ENCODE data around the gene PNPLA7.
A peak's percentile ranks its signal among the peaks of the same experiment; 100 is the strongest.

PNPLA7 gene

GRCh38 chr9:137432687-137433348 is 117.4 kb downstream of the PNPLA7 start:
- DNase-seq, result no peak

GRCh38 chr9:137431416-137431931 is 118.7 kb downstream of the PNPLA7 start:
- DNase-seq, result no peak

DNA sequence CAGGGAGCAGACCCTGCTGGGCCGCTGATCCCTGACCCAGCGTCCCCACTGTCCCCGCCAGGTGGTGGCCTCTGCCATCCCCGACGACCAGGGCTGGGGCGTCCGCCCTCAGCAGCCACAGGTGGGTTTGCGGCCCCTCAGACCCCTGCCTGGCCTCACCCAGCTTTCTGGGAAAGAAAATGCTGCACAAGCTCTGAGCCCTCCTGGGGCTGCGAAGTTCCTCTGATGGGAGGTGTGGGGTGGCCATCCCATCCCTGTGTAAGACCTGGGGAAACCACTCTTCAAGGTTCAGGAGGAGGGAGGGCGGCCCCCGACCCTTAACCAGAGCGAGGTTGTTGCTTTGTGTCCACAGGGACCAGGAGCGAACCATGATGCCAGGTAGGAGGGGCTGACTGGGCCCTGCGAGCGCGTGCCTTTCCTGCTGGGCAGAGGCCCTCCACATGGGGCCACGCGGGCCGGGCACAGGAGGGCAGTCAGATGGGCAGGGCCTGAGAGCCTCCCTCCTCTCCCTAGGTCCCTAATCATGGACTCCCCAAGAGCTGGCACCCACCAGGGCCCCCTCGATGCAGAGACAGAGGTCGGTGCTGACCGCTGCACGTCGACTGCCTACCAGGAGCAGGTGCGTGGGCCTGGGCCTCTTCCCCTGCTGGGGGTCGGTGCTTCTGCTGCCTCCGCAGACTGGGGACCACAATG is 119.3 kb downstream of the PNPLA7 start:
- no peak for DNase-seq

DNA sequence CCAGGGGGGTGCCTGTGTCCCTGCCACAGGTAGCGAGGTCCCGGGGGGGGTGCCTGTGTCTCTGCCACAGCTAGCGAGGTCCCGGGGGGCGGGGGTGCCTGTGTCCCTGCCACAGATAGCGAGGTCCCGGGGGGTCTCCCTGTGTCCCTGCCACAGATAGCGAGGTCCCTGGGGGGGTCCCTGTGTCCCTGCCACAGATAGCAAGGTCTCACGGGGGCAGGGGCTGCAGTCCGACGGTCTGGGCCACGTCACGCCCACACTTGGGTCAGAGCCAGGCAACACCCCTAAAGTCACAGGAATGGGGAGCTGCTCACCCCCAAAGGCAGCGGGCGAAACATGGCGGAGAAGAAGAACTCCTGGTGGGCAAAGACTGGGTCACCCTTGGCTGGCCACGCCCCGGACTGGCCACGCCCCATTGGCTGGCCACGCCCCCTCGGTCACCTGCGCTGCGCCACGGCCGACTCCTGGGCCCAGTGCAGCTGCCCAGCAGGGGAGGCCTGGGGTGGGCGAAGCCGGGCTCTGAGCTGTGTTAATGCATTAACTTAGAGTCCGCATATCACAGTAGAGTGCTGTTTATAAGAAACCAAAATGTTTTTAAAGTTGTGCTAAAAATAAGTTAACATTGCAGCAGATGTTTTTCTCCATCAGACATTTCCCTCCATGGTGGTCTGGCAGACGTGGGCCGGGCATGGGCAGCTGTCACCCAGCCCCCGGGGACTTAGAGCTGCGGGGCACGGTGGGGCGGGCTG is 120.1 kb downstream of the PNPLA7 start:
- no peak for DNase-seq

- no peak for DNase-seq
Observed at GRCh38 chr9:137429546-137429890, 120.7 kb downstream of the PNPLA7 start.

- no peak for DNase-seq
Observed at GRCh38 chr9:137428841-137429545, 121.2 kb downstream of the PNPLA7 start.

GRCh38 chr9:137428311-137428630 is 121.9 kb downstream of the PNPLA7 start:
- no peak for DNase-seq

- DNase-seq, result no peak
Observed at GRCh38 chr9:137427454-137428310, 122.5 kb downstream of the PNPLA7 start.

DNA sequence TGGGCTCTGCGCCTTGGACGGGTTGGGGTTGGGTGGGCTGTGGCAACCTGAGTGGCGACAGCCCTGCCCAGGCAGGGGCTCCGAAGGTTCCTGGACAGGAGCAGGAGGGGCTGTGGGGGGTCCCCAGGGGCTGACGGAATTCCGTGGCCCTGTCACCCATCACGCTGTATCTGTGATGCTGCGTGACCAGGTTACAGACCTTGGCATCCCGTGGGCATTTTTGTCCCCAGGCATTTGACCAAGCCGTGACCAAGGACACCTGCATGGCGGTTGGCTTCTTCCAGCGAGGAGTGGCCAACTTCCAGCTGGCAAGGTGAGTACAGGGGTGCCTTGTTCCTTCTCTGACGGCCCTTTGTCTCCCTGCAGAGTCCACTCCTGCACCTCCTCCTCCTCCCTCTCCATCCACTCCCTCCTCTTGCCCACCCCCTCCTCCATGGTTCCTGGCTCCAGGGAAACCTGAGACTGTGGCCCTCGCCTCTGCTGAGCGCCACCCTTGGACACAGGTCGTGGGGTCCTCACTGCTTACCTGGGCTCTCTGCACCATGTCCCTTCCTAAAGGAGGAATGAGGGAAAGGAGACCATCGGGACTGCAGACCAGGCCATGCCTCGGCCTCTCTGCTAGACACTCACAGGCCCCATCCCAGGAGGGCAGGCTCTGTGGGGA is 124.1 kb downstream of the PNPLA7 start:
- no peak for DNase-seq

GRCh38 chr9:137423514-137424291 is 126.5 kb downstream of the PNPLA7 start:
- peak; percentile 29 to 53 for DNase-seq

DNA sequence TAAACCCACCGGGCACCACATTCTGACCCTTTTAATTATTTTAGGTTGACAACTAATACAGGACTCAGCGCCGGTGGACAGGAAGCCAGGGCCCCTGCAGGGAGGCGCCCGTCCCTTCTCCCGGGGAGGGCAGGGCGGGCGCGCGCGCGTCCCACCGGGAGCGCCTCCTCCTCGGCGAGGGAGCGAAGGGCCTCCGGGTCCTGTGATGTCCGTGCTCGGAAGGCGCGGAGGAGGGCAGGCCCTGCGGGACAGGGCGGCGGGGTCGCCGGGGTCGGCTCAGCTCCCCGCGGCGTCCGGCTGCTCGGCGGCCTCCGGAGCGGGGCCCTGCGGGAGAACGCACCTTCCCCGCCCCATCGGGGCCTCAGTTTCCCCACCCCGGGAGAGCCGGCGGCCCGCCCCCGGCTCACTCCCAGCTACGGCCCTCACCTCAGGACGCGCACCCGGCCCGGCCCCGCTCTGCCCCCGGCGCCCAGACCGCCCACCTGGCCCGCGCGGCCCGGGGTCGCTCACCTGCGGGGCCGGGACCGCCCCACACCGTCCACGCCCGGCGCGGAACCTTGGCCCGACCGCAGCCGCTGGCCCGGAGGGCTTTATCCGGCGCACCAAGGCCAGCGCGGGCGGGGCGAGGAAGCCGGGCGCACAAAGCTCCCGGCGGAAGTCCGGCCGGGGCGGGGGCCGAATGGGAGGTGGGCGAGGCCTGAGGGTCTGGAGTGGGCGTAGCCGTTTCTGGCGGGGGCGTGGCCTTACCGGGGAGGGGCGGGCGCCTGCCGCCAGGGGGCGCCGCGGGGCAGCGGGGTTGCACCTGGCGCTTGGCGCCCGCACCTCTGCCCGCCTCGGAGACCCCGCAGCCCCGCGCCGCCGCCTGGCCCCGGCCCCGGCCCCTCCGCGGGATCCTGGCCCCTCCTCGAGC is 127.3 kb downstream of the PNPLA7 start, which contains the start of the genes EXD3 and NOXA1:
TSS of gene EXD3 (minus strand) at position 559 of the 910 bp plus-strand sequence. CDS start 27,805 bp downstream, outside the sequence.
TSS of gene NOXA1 (plus strand) at position 790 of the 910 bp plus-strand sequence. CDS start 137 bp downstream, outside the sequence.
- DNase-seq, result peak; percentile 95 to 96

DNA sequence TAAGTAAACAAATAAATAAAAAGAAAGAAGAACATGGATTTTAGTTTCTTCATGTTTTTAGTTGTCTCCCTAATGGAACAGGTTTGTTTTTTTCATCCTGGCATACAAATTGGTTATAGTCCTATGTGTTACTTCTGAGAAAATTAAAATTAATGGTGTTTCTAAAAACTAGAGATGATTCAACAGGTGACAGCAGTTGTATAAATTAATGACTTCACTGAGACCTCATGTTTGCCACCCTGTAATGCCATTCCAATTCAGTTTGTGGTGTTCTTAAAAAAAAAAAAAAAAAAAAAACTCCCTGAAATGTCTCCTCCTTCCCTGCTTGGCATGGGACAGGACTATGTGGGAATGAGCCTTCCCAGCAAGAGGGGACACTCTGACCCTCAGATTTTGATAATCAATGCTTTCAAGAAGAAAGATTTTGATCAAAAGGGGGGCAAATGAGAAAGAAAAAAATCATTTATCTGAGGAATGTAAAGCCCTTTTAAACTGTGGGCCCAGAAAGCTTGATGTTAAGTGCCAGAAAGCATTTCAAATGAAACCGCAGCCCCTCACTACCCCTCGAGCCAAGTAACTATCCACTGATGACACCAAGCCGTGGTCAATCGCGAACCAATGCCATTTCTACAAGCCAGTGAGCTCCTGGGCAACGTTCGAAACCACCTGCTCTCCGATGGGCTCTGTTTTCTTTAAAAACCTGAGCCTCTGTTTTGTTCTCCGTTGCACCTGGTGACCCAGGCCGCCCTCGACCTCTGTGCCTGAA is 128.2 kb downstream of the PNPLA7 start:
- no peak for DNase-seq

- peak in 1 of 2 donors; percentile 38 for DNase-seq
Observed at GRCh38 chr9:137417161-137418021, 132.8 kb downstream of the PNPLA7 start.

DNA sequence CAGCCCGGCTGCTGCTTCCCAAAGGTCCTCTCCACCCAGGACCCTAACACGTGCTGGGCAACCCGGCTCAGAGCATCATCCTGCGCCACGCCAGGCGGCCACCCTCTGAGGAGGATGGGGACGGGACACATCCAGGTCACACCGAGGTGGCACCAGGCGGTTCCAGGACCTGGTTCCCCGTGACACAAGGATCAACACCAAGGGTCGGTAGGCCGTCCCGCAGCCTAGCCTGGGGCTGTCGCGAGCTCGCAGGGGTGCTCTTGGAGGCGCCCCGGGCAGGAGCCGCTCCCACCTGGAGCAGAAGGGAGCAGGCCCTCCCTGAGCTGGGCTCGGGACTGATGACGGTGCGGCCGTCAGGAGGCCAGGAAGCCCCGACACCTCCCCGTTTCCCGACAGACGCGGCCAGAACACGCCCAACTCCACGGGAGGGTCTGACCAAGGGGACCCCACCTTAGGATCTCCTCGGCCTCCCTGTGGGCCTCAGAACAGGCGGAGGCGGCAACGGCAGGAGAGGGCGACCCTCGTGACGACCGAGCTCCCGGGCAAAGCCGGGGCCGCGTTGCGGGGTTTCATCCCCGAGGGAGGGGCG is 133.5 kb downstream of the PNPLA7 start:
- DNase-seq, result no peak

GRCh38 chr9:137416006-137416562 is 134.1 kb downstream of the PNPLA7 start:
- DNase-seq, result no peak

GRCh38 chr9:137415451-137415850 is 134.8 kb downstream of the PNPLA7 start:
- DNase-seq, result no peak

- no peak for DNase-seq
Observed at GRCh38 chr9:137412431-137412830, 137.8 kb downstream of the PNPLA7 start.
